Activated T-cell treated with anti-CD3 and anti-CD28 coated beads, Interleukin-2, amount 50 U/mL, for 72 hours (primary cell): ENCODE data around the gene PCDHGA3. TPM values are rescaled to one million over a fixed set of nuclear protein-coding genes. Genes with fewer than 3 reads are reported as not detected.
A peak's percentile ranks its signal among the peaks of the same experiment; 100 is the strongest.

Source experiments
- ATAC-seq, 2 donors: fragments of 150-1000 bp; cut with Tn5 transposase; replicated peaks in 1 of 2; 2 replicates each; pipeline ENCODE4 v1.10.0; 2021; ENCODE audit warnings: moderate library complexity in 2 of 2, mild to moderate bottlenecking in 1 of 2
- DNase-seq, 2 donors: peaks; one replicate each; pipeline ENCODE4 v3.0.0; 2021 to 2022; ENCODE audit warnings: mixed read lengths in 1 of 2
- H3K27ac Mint-ChIP-seq: one replicate; pipeline ENCODE4 v1.8.0; 2022; ENCODE audit warnings: mild to moderate bottlenecking, moderate library complexity, mixed read lengths
- H3K27me3 Mint-ChIP-seq: one replicate; pipeline ENCODE4 v1.8.0; 2022; ENCODE audit warnings: low read depth, mixed read lengths
- H3K36me3 Mint-ChIP-seq, 2 donors: one replicate each; pipeline ENCODE4 v1.8.0; 2022; ENCODE audit warnings: mixed read lengths in 2 of 2, mild to moderate bottlenecking in 1 of 2; ENCODE audit not compliant: insufficient read depth in 2 of 2
- H3K4me1 Mint-ChIP-seq: one replicate; pipeline ENCODE4 v1.8.0; 2022; ENCODE audit warnings: low read depth, mixed read lengths
- H3K4me3 Mint-ChIP-seq, 2 donors: one replicate each; pipeline ENCODE4 v1.8.0; 2022; ENCODE audit warnings: mild to moderate bottlenecking in 2 of 2, mixed read lengths in 2 of 2, moderate library complexity in 2 of 2
- H3K9me3 Mint-ChIP-seq, 2 donors: one replicate each; pipeline ENCODE4 v1.8.0; 2022; ENCODE audit warnings: mixed read lengths in 2 of 2
- total RNA-seq, 2 donors: library from RNA; stranded (reverse); gene quantifications; one replicate each; pipeline ENCODE4 v1.2.3, GENCODE V29; 2022

PCDHGA3 gene
- total RNA-seq, 2 donors from 2014 or later: 0.12 TPM; not detected in 1

- peaks cover 6% of the 10 kb centered on the region for H3K4me1 Mint-ChIP-seq
- H3K4me3 Mint-ChIP-seq: peak overlapping the region in 1 of 2 donors; percentile 65
- H3K27me3 Mint-ChIP-seq: peaks cover 81% of the 10 kb centered on the region
- no peak overlapping the region for H3K27ac Mint-ChIP-seq
- peaks cover 8% of the 10 kb centered on the region in 2 donors for H3K9me3 Mint-ChIP-seq
- DNase-seq (no peak), ATAC-seq (no peak)
- H3K36me3 Mint-ChIP-seq: peaks cover 12 to 16% of the 10 kb centered on the region in 2 donors
Observed at GRCh38 chr5:141355641-141356040, 12.0 kb downstream of the PCDHGA3 start.

DNA sequence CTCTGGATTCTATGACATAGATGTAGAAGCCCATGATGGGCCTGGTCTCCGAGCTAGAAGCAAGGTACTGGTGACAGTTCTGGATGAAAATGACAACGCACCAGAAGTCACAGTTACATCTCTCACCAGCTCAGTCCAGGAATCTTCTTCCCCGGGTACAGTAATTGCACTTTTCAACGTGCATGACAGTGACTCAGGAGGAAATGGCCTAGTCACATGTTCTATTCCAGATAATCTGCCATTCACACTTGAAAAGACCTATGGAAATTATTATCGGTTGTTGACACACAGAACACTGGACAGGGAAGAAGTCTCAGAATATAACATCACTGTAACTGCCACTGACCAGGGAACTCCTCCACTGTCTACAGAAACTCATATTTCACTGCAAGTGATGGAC is 12.5 kb downstream of the PCDHGA3 start:
- H3K9me3 Mint-ChIP-seq: peaks cover 8 to 11% of the 10 kb centered on the region in 2 donors
- no peak overlapping the region for H3K27ac Mint-ChIP-seq
- H3K36me3 Mint-ChIP-seq: peaks cover 17 to 21% of the 10 kb centered on the region in 2 donors
- ATAC-seq (no peak), DNase-seq (no peak)
- H3K27me3 Mint-ChIP-seq: peaks cover 82% of the 10 kb centered on the region
- peaks cover 6% of the 10 kb centered on the region for H3K4me1 Mint-ChIP-seq
- H3K4me3 Mint-ChIP-seq: no peak overlapping the region

- Mint-ChIP-seq H3K27ac (no peak overlapping the region), H3K36me3 (peaks cover 22 to 24% of the 10 kb centered on the region in 2 donors), H3K9me3 (peaks cover 8 to 12% of the 10 kb centered on the region in 2 donors), H3K4me1 (peaks cover 6% of the 10 kb centered on the region), H3K27me3 (peaks cover 89% of the 10 kb centered on the region), H3K4me3 (no peak overlapping the region)
- ATAC-seq: no peak
- no peak for DNase-seq
Observed at GRCh38 chr5:141356950-141357349, 13.3 kb downstream of the PCDHGA3 start.

GRCh38 chr5:141359790-141360426 is 16.3 kb downstream of the PCDHGA3 start, which contains the start of gene PCDHGB2:
Gene PCDHGB2, plus strand, starts transcription at chr5:141359994. Its CDS starts 142 bp downstream, at chr5:141360136.
- peaks cover 30 to 33% of the 10 kb centered on the region in 2 donors for H3K36me3 Mint-ChIP-seq
- peak within 1 kb of the TSS; percentile 30 for H3K27ac Mint-ChIP-seq
- ATAC-seq (peak; percentile 37 to 42), DNase-seq (no peak)
- H3K4me1 Mint-ChIP-seq: peaks cover 6% of the 10 kb centered on the region
- peaks cover 8 to 9% of the 10 kb centered on the region in 2 donors for H3K9me3 Mint-ChIP-seq
- peak within 1 kb of the TSS; percentile 80 to 81 for H3K4me3 Mint-ChIP-seq
- peaks cover 92% of the 10 kb centered on the region for H3K27me3 Mint-ChIP-seq

DNA sequence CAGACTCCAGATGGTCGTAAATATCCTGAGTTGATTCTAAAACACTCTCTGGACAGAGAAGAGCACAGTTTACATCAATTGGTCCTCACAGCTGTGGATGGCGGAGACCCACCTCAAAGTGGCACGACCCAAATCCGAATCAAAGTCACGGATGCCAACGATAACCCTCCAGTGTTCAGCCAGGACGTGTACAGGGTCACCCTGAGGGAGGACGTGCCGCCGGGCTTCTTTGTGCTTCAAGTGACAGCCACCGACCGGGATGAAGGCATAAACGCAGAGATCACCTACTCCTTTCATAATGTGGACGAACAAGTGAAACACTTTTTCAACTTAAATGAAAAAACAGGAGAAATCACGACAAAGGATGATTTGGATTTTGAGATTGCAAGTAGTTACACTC is 17.1 kb downstream of the PCDHGA3 start:
- Mint-ChIP-seq H3K36me3 (peaks cover 34 to 39% of the 10 kb centered on the region in 2 donors), H3K27ac (no peak overlapping the region), H3K4me1 (peaks cover 9% of the 10 kb centered on the region), H3K4me3 (peak overlapping the region in 1 of 2 donors; percentile 17), H3K9me3 (peaks cover 9 to 15% of the 10 kb centered on the region in 2 donors), H3K27me3 (peaks cover 92% of the 10 kb centered on the region)
- ATAC-seq (no peak), DNase-seq (no peak)

DNA sequence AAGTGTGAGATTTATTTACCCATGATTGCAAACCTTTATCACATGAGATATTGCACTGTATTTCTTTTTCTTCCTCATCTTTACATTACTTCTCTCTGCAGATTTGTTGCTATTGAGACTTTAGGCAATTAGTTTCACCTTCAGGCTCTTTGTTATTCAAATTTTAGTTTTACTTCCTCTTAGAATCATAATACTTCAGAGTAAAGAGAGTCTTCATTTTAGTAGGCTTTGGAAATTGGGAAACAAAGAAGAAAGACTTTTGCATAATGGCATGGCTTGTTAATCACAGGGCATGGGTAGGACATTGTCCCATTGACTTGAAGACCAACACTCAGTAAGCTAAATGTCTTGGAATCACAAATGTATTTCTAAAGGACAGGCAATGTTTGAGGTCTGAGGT is 19.1 kb downstream of the PCDHGA3 start:
- H3K4me3 Mint-ChIP-seq: no peak overlapping the region
- peaks cover 33 to 46% of the 10 kb centered on the region in 2 donors for H3K36me3 Mint-ChIP-seq
- peaks cover 86% of the 10 kb centered on the region for H3K27me3 Mint-ChIP-seq
- ATAC-seq (no peak), DNase-seq (no peak)
- peaks cover 9% of the 10 kb centered on the region for H3K4me1 Mint-ChIP-seq
- H3K27ac Mint-ChIP-seq: peak overlapping the region; percentile 11
- H3K9me3 Mint-ChIP-seq: peaks cover 9 to 15% of the 10 kb centered on the region in 2 donors

DNA sequence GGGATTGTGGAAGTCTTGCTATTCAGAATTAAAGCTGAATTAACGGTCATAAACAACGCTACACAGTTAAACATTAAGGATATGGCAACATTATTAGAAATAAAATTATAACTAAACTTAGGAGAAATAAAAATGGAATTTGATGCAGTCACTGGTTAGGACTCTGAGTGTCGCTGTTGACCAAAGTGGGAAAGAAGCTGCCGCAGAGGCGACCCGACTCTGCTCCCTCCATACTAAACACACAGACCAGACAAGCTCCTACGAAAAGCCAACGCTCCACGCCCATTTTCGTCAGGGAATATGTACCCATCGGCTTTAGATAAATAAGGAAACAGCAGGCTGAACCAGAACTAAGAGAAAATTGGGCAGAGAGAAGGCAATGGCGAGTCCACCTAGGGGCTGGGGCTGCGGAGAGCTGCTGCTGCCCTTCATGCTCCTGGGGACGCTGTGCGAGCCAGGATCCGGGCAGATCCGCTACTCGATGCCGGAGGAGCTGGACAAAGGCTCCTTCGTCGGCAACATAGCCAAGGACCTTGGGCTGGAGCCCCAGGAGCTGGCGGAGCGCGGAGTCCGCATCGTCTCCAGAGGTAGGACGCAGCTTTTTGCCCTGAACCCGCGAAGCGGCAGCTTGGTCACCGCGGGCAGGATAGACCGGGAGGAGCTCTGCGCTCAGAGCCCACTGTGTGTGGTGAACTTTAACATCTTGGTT is 20.5 kb downstream of the PCDHGA3 start, which contains the start of gene PCDHGA5:
Gene PCDHGA5 (plus strand): TSS at position 211 of the 709 bp plus-strand sequence. CDS start 169 bp downstream, at position 380.
- Mint-ChIP-seq H3K4me1 (peaks cover 9% of the 10 kb centered on the region), H3K36me3 (peaks cover 33 to 44% of the 10 kb centered on the region in 2 donors), H3K27ac (peak within 1 kb of the TSS; percentile 83), H3K27me3 (peaks cover 89% of the 10 kb centered on the region), H3K4me3 (no peak within 1 kb of the TSS), H3K9me3 (peaks cover 9 to 14% of the 10 kb centered on the region in 2 donors)
- ATAC-seq: no peak
- no peak for DNase-seq

DNA sequence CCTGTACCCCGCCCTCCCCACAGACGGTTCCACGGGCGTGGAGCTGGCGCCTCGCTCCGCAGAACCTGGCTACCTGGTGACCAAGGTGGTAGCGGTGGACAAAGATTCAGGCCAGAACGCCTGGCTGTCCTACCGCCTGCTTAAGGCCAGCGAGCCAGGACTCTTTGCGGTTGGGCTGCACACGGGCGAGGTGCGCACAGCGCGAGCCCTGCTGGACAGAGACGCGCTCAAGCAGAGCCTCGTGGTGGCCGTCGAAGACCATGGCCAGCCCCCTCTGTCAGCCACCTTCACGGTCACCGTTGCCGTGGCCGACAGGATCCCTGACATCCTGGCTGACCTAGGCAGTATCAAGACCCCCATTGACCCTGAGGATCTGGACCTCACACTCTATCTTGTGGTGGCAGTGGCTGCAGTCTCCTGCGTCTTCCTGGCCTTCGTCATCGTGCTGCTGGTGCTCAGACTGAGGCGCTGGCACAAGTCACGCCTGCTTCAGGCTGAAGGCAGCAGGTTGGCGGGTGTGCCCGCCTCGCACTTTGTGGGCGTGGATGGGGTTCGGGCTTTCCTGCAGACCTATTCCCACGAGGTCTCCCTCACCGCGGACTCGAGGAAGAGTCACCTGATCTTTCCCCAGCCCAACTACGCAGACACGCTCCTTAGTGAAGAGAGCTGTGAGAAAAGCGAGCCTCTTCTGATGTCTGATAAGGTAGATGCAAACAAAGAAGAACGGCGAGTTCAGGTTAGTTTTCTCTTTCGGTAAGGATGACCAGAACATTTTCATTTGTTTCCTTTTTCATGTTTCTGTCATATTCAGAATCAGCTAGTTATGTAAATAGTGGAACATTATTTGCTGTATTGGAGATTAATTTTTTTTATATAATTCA is 22.6 kb downstream of the PCDHGA3 start:
- Mint-ChIP-seq H3K9me3 (peaks cover 9 to 12% of the 10 kb centered on the region in 2 donors), H3K27ac (no peak overlapping the region), H3K36me3 (peaks cover 25 to 37% of the 10 kb centered on the region in 2 donors), H3K4me3 (no peak overlapping the region), H3K27me3 (peaks cover 89% of the 10 kb centered on the region), H3K4me1 (peaks cover 15% of the 10 kb centered on the region)
- no peak for ATAC-seq
- DNase-seq: no peak

DNA sequence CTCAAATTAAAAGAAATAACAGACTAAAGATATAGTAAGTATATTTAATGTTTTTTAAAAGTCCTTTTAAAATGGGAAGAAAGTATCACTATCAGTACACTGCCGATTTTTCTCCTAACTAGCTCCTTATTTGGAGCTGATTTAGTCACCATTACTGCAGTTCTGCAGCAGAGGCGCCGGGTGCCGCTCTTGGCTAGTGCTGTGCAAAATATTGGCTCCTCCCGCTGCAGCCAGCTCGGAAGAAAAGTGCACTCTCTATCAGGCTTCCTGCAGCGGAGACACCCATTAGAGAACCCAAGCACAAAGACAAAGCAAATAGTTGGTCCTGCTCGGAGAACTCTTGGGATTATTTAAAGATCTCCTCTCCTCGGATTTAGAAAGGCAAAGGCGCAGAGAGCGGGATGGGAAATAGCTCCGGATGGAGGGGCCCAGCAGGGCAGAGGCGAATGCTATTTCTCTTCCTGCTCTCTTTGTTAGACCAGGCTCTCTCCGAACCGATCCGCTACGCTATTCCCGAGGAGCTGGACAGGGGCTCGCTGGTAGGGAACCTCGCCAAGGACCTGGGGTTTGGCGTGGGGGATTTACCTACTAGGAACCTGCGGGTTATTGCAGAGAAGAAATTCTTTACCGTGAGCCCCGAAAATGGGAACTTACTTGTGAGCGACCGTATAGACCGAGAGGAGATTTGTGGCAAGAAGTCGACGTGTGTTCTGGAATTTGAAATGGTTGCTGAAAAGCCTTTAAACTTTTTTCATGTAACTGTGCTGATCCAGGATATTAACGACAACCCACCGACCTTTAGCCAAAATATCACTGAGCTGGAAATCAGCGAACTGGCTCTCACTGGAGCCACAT is 26.6 kb downstream of the PCDHGA3 start, which contains the start of gene PCDHGB3:
Gene PCDHGB3 (plus strand): TSS at position 249 of the 855 bp plus-strand sequence. CDS start 153 bp downstream, at position 402.
- H3K27ac Mint-ChIP-seq: peak within 1 kb of the TSS; percentile 5
- H3K27me3 Mint-ChIP-seq: peaks cover 90% of the 10 kb centered on the region
- H3K36me3 Mint-ChIP-seq: peaks cover 15 to 33% of the 10 kb centered on the region in 2 donors
- peak; percentile 41 to 46 for DNase-seq
- peaks cover 2 to 13% of the 10 kb centered on the region in 2 donors for H3K9me3 Mint-ChIP-seq
- ATAC-seq: peak; percentile 63 to 81
- peak within 1 kb of the TSS; percentile 83 to 92 for H3K4me3 Mint-ChIP-seq
- peaks cover 13% of the 10 kb centered on the region for H3K4me1 Mint-ChIP-seq

- Mint-ChIP-seq H3K4me3 (no peak overlapping the region), H3K36me3 (peaks cover 13 to 32% of the 10 kb centered on the region in 2 donors), H3K9me3 (peaks cover 7 to 10% of the 10 kb centered on the region in 2 donors), H3K27me3 (peaks cover 80% of the 10 kb centered on the region), H3K4me1 (peaks cover 12% of the 10 kb centered on the region), H3K27ac (no peak overlapping the region)
- no peak for DNase-seq
- no peak for ATAC-seq
Observed at GRCh38 chr5:141371572-141372475, 28.2 kb downstream of the PCDHGA3 start.

DNA sequence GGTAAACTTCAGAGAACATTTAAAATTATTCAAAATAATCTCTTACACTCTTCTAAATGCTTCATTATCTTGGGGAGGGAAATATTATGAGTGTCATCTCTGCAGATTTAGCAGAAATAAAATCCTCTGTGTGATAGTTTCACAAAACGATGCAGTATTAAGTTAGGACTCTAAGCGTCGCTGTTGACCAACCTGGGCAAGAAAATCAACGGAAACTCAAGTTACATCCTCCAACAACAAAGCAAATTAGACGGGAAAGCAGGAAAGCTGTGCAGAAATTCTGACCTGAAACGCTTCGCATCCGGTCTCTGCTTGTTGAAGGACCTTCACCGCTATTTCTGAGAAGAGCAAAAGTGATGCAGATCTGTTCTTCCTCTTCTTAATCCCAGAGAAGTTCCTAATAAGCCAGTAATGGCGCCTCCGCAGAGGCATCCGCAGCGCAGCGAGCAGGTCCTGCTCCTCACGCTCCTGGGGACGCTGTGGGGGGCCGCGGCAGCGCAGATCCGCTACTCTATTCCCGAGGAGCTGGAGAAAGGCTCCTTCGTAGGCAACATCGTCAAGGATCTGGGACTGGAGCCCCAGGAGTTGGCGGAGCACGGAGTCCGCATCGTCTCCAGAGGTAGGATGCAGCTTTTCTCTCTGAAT is 30.2 kb downstream of the PCDHGA3 start, which contains the start of gene PCDHGA6:
Gene PCDHGA6 (plus strand): TSS at position 219 of the 645 bp plus-strand sequence. CDS start 193 bp downstream, at position 412.
- ATAC-seq (no peak), DNase-seq (no peak)
- H3K27me3 Mint-ChIP-seq: peaks cover 76% of the 10 kb centered on the region
- H3K9me3 Mint-ChIP-seq: peaks cover 7 to 10% of the 10 kb centered on the region in 2 donors
- peak within 1 kb of the TSS in 1 of 2 donors; percentile 56 for H3K4me3 Mint-ChIP-seq
- peaks cover 12% of the 10 kb centered on the region for H3K4me1 Mint-ChIP-seq
- no peak within 1 kb of the TSS for H3K27ac Mint-ChIP-seq
- peaks cover 13 to 29% of the 10 kb centered on the region in 2 donors for H3K36me3 Mint-ChIP-seq
